OCI-LY3 (cell line): ENCODE results near the gene AATF.

Experiments used
- CTCF ChIP-seq: fragments of 200-600, 300-600 bp; sonication (generic); IDR thresholded peaks from 2 replicates; pipeline ENCODE4 v1.5.1; 2014; ENCODE audit warnings: antibody characterized with exemption, low read length, low read depth
- EZH2phosphoT487 ChIP-seq: fragments of 200-600 bp; shearing (Covaris generic); IDR thresholded peaks from 2 replicates; pipeline ENCODE4 v1.6.1; 2018; ENCODE audit warnings: antibody characterized with exemption, mixed run types, low read depth

- TF ChIP-seq CTCF: no peak
- TF ChIP-seq EZH2phosphoT487: no peak
Observed at GRCh38 chr17:36907407-36907806, 41.3 kb upstream of the AATF start.
